Mucosa of descending colon (tissue), 3 donors: ENCODE data around the gene MPDZ. TPM values are rescaled to one million over a fixed set of nuclear protein-coding genes. Genes with fewer than 3 reads are reported as not detected.

Experiments used
- ATAC-seq: fragments of 200-7000 bp; cut with Tn5 transposase; one replicate; pipeline ENCODE4 v1.9.1; 2020; ENCODE audit warnings: mild to moderate bottlenecking, moderate library complexity
- DNase-seq, 3 donors: peaks; one replicate each; pipeline ENCODE4 v3.0.0-alpha.2; 2020
- H3K36me3 ChIP-seq: fragments of 200-600 bp; one replicate; pipeline ENCODE4 v1.8.0; 2021; ENCODE audit warnings: low read depth, mild to moderate bottlenecking
- H3K4me1 ChIP-seq: fragments of 200-600 bp; one replicate; pipeline ENCODE4 v1.8.0; 2021; ENCODE audit warnings: low read depth, mild to moderate bottlenecking
- H3K4me3 ChIP-seq: fragments of 200-600 bp; one replicate; pipeline ENCODE4 v1.8.0; 2021; ENCODE audit warnings: mild to moderate bottlenecking
- H3K9me3 ChIP-seq: fragments of 200-600 bp; one replicate; pipeline ENCODE4 v1.8.0; 2021; ENCODE audit warnings: mild to moderate bottlenecking
- CTCF ChIP-seq: fragments of 200-600 bp; IDR thresholded peaks from one replicate; pipeline ENCODE4 v1.8.0; 2022; ENCODE audit warnings: antibody characterized with exemption, mild to moderate bottlenecking
- intact Hi-C, 2 donors: fragments of 100-400 bp; cut with DNase I in 1 of 2; cut with micrococcal nuclease in 1 of 2; formaldehyde crosslinking; loops; one replicate each; pipeline versions ENCODE4 v1.11.0 to v1.11.1; 2022; cut with DNase I, micrococcal nuclease
- total RNA-seq, 3 donors: library from RNA; stranded (reverse); fragmentation: NEBNext Ultra II Directional in 2 of 3; extraction: Animal tissue kit (Norgen Biotek cat#: 25700) in 2 of 3; gene quantifications; one replicate each; pipeline versions ENCODE4 v1.2.1 to v1.2.4, GENCODE V29; 2021 to 2023
- donor health status: DM: no; HTN: no; CAD: no; lungs with moderate emphysema.
- donor health status: DM: no; HTN: no; CAD: no.
- donor health status: DM: no; HTN: yes; CAD: no.

The MPDZ gene
- total RNA-seq, 3 donors from 2014 or later = 3.4 to 50.7 (median 4.9) TPM

- DNase-seq (no peak), ATAC-seq (no peak)
- Histone ChIP-seq H3K9me3 (no peaks in the 10 kb centered on the region), H3K4me3 (no peak overlapping the region), H3K36me3 (no peaks in the 10 kb centered on the region), H3K4me1 (no peaks in the 10 kb centered on the region)
- intact Hi-C loops = no loop called here
- no peak for TF ChIP-seq CTCF
Measured at GRCh38 chr9:13082796-13083195, 196.7 kb downstream of the MPDZ start.

GRCh38 chr9:13078164-13078563, 201.3 kb downstream of the MPDZ start:
- Histone ChIP-seq H3K4me3 (no peak overlapping the region), H3K9me3 (no peaks in the 10 kb centered on the region), H3K36me3 (no peaks in the 10 kb centered on the region), H3K4me1 (no peaks in the 10 kb centered on the region)
- DNase-seq = no peak
- no peak for ATAC-seq
- intact Hi-C loops = no loop called here
- no peak for TF ChIP-seq CTCF

GRCh38 chr9:13076616-13077015, 202.9 kb downstream of the MPDZ start:
- Histone ChIP-seq H3K9me3 (no peaks in the 10 kb centered on the region), H3K36me3 (no peaks in the 10 kb centered on the region), H3K4me1 (no peaks in the 10 kb centered on the region), H3K4me3 (no peak overlapping the region)
- no peak for ATAC-seq
- no peak for TF ChIP-seq CTCF
- no peak for DNase-seq
- intact Hi-C loops = no loop called here

- TF ChIP-seq CTCF = no peak
- intact Hi-C loops = no loop called here
- Histone ChIP-seq H3K36me3 (no peaks in the 10 kb centered on the region), H3K4me1 (no peaks in the 10 kb centered on the region), H3K4me3 (no peak overlapping the region), H3K9me3 (no peaks in the 10 kb centered on the region)
- ATAC-seq (no peak), DNase-seq (no peak)
Measured at GRCh38 chr9:13071921-13072320, 207.6 kb downstream of the MPDZ start.

- no peaks in the 10 kb centered on the region for H3K4me1 ChIP-seq
- H3K4me3 ChIP-seq = no peak overlapping the region
- intact Hi-C loops = no loop called here
- no peaks in the 10 kb centered on the region for H3K9me3 ChIP-seq
- H3K36me3 ChIP-seq = no peaks in the 10 kb centered on the region
- ATAC-seq = no peak
- no peak for DNase-seq
- TF ChIP-seq CTCF = no peak
Measured at GRCh38 chr9:13070612-13071595, 208.6 kb downstream of the MPDZ start.
